H1 (cell line): ENCODE results near the gene S100A8. TPM values are rescaled to one million over a fixed set of nuclear protein-coding genes. Genes with fewer than 3 reads are reported as not detected.

Experiments used
- CTCF ChIA-PET: fragments of 300-600 bp; sonication (Branson Sonifier 250); formaldehyde crosslinking; loops from one replicate; lab custom pipeline; 2021; ENCODE audit not compliant: partially characterized antibody; lab: Charles Lee
- POLR2A ChIA-PET: fragments of 300-600 bp; sonication (Branson Sonifier 250); formaldehyde crosslinking; loops from one replicate; lab custom pipeline; 2021; ENCODE audit warnings: inconsistent platforms; ENCODE audit not compliant: partially characterized antibody; lab: Charles Lee
- DNase-seq, 2 experiments: peaks; one replicate each; pipeline versions ENCODE4 v3.0.0 to v3.0.0-alpha.2; 2010 to 2022; ENCODE audit warnings: low spot score in 2 of 2, low read depth in 1 of 2, mixed read lengths in 1 of 2
- FAIRE-seq: peaks from 2 replicates; lab custom pipeline; 2011; peaks lifted over from hg19 to GRCh38; lab: Jason Lieb, UNC
- H2AFZ ChIP-seq: 2 replicates; pipeline ENCODE4 v1.8.1; 2012; ENCODE audit warnings: low read length, inconsistent platforms
- H2AK5ac ChIP-seq: 2 replicates; pipeline ENCODE4 v1.6.1; 2013; ENCODE audit warnings: low read depth, low read length
- H2BK120ac ChIP-seq: replicated peaks from 2 replicates; pipeline ENCODE3; 2013; ENCODE audit warnings: low read depth, low read length, inconsistent platforms
- H2BK12ac ChIP-seq: 2 replicates; pipeline ENCODE4 v1.6.1; 2013; ENCODE audit warnings: low read depth, low read length
- H2BK15ac ChIP-seq: 2 replicates; pipeline ENCODE4 v1.6.1; 2013; ENCODE audit warnings: low read length
- H2BK20ac ChIP-seq: 2 replicates; pipeline ENCODE4 v1.6.1; 2013; ENCODE audit warnings: low read length
- H2BK5ac ChIP-seq: 2 replicates; pipeline ENCODE4 v1.6.1; 2013; ENCODE audit warnings: low read depth, low read length
- H3K14ac ChIP-seq: 2 replicates; pipeline ENCODE4 v1.6.1; 2013; ENCODE audit warnings: inconsistent platforms; ENCODE audit not compliant: insufficient read length
- H3K18ac ChIP-seq: 2 replicates; pipeline ENCODE4 v1.6.1; 2013; ENCODE audit warnings: low read length; ENCODE audit errors: extremely low read depth
- H3K23ac ChIP-seq: 2 replicates; pipeline ENCODE4 v1.6.1; 2013; ENCODE audit warnings: inconsistent platforms; ENCODE audit not compliant: insufficient read length
- H3K23me2 ChIP-seq: 2 replicates; pipeline ENCODE4 v1.6.1; 2013; ENCODE audit warnings: low read depth, low read length
- H3K27ac ChIP-seq: 2 replicates; pipeline ENCODE4 v1.6.1; 2011; ENCODE audit warnings: low read depth, low read length, inconsistent platforms
- H3K27me3 ChIP-seq, 4 experiments: replicated peaks in 1 of 4; 1 replicate in 1 of 4; 2 replicates in 3 of 4; pipeline versions ENCODE4 v1.6.1 to v1.8.1; 2011 to 2013; ENCODE audit warnings: low read length in 3 of 4, mild to moderate bottlenecking in 3 of 4, inconsistent platforms in 2 of 4, mixed read lengths in 2 of 4, moderate library complexity in 1 of 4; ENCODE audit not compliant: control insufficient read depth in 3 of 4, insufficient read depth in 3 of 4; ENCODE audit errors: extremely low read depth in 1 of 4
- H3K36me3 ChIP-seq, 4 experiments: 2 replicates each; pipeline versions ENCODE4 v1.6.1 to v1.8.1; 2011 to 2013; ENCODE audit warnings: mild to moderate bottlenecking in 4 of 4, low read length in 3 of 4, moderate library complexity in 2 of 4, control low read depth in 1 of 4, inconsistent platforms in 1 of 4; ENCODE audit not compliant: insufficient read depth in 4 of 4, control insufficient read depth in 2 of 4
- H3K4ac ChIP-seq: replicated peaks from 2 replicates; pipeline ENCODE3; 2013; ENCODE audit warnings: low read length, low read depth, mixed read lengths, inconsistent platforms; ENCODE audit not compliant: insufficient read length
- H3K4me1 ChIP-seq, 4 experiments: replicated peaks in 1 of 4; 1 replicate in 1 of 4; 2 replicates in 3 of 4; pipeline versions ENCODE4 v1.6.1 to v1.8.1; 2011 to 2013; ENCODE audit warnings: low read length in 3 of 4, inconsistent platforms in 2 of 4, mixed read lengths in 1 of 4; ENCODE audit not compliant: insufficient read depth in 4 of 4, control insufficient read depth in 3 of 4
- H3K4me2 ChIP-seq, 2 experiments: 2 replicates each; pipeline versions ENCODE4 v1.6.1 to v1.8.1; 2011 to 2013; ENCODE audit warnings: low read depth in 2 of 2, low read length in 2 of 2, control low read depth in 1 of 2, inconsistent platforms in 1 of 2, mild to moderate bottlenecking in 1 of 2; ENCODE audit not compliant: insufficient read depth in 1 of 2
- H3K4me3 ChIP-seq, 4 experiments: fragments of 200-600, 300-600 bp in 1 of 4; sonication (generic), shearing (Covaris generic), sonication (Bioruptor Twin) in 1 of 4; 2 replicates each; pipeline versions ENCODE4 v1.5.1 to v1.8.1; 2011 to 2016; ENCODE audit warnings: low read length in 4 of 4, low read depth in 3 of 4, control low read depth in 2 of 4, inconsistent platforms in 2 of 4, mild to moderate bottlenecking in 2 of 4, mixed read lengths in 1 of 4, moderate library complexity in 1 of 4; ENCODE audit not compliant: insufficient read depth in 2 of 4; ENCODE audit errors: extremely low read depth in 1 of 4
- H3K56ac ChIP-seq: replicated peaks from 2 replicates; pipeline ENCODE3; 2013; ENCODE audit warnings: low read depth, mild to moderate bottlenecking, mixed read lengths, low read length, inconsistent platforms; ENCODE audit not compliant: insufficient read length
- H3K79me1 ChIP-seq: 2 replicates; pipeline ENCODE4 v1.6.1; 2013; ENCODE audit warnings: low read depth, low read length, control low read depth
- H3K79me2 ChIP-seq, 2 experiments: 2 replicates each; pipeline versions ENCODE4 v1.6.1 to v1.8.1; 2012 to 2013; ENCODE audit warnings: low read length in 2 of 2, mild to moderate bottlenecking in 2 of 2, inconsistent platforms in 1 of 2; ENCODE audit not compliant: insufficient read depth in 2 of 2, control insufficient read depth in 1 of 2
- H3K9ac ChIP-seq, 4 experiments: replicated peaks in 1 of 4; 1 replicate in 1 of 4; 2 replicates in 3 of 4; pipeline versions ENCODE4 v1.6.1 to v1.8.1; 2011 to 2013; ENCODE audit warnings: low read depth in 3 of 4, low read length in 3 of 4, control low read depth in 2 of 4, mild to moderate bottlenecking in 2 of 4, moderate library complexity in 2 of 4, inconsistent platforms in 1 of 4; ENCODE audit errors: extremely low read depth in 1 of 4
- H3K9me3 ChIP-seq, 2 experiments: 2 replicates each; pipeline versions ENCODE4 v1.6.1 to v1.8.1; 2012 to 2013; ENCODE audit warnings: mild to moderate bottlenecking in 2 of 2, moderate library complexity in 2 of 2, control low read depth in 1 of 2, inconsistent platforms in 1 of 2, low read depth in 1 of 2, low read length in 1 of 2, mixed read lengths in 1 of 2; ENCODE audit not compliant: insufficient read depth in 2 of 2
- H4K20me1 ChIP-seq, 2 experiments: replicated peaks in 1 of 2; 2 replicates each; pipeline versions ENCODE3 to v1.8.1; 2011 to 2013; ENCODE audit warnings: inconsistent platforms in 2 of 2, low read length in 2 of 2, mild to moderate bottlenecking in 1 of 2; ENCODE audit not compliant: insufficient read depth in 2 of 2, control insufficient read depth in 1 of 2
- H4K5ac ChIP-seq: 2 replicates; pipeline ENCODE4 v1.6.1; 2013; ENCODE audit warnings: low read length, low read depth, mixed read lengths, inconsistent platforms; ENCODE audit not compliant: insufficient read length
- H4K8ac ChIP-seq: 2 replicates; pipeline ENCODE4 v1.8.0; 2013; ENCODE audit warnings: mild to moderate bottlenecking, moderate library complexity, low read length, inconsistent platforms; ENCODE audit not compliant: insufficient read depth; ENCODE audit errors: extremely low read depth
- H4K91ac ChIP-seq: replicated peaks from 2 replicates; pipeline ENCODE3; 2013; ENCODE audit warnings: low read length, mixed read lengths, inconsistent platforms; ENCODE audit not compliant: insufficient read length
- EP300 ChIP-seq, 2 experiments: IDR thresholded peaks; 1 replicate in 1 of 2; 2 replicates in 1 of 2; pipeline ENCODE4 v1.6.1; 2011 to 2012; ENCODE audit warnings: low read depth in 2 of 2, low read length in 2 of 2, mild to moderate bottlenecking in 2 of 2, borderline replicate concordance in 1 of 2, inconsistent platforms in 1 of 2, moderate library complexity in 1 of 2
- GTF2F1 ChIP-seq: IDR thresholded peaks from 2 replicates; pipeline ENCODE4 v1.6.1; 2012; ENCODE audit warnings: low read depth, low read length, improper control_type of control experiment, borderline replicate concordance
- SP4 ChIP-seq: IDR thresholded peaks from 2 replicates; pipeline ENCODE4 v1.6.1; 2012; ENCODE audit warnings: low read length, inconsistent platforms
- USF2 ChIP-seq: IDR thresholded peaks from 2 replicates; pipeline ENCODE4 v1.6.1; 2011; ENCODE audit warnings: low read length, improper control_type of control experiment
- YY1 ChIP-seq: IDR thresholded peaks from 2 replicates; pipeline ENCODE4 v1.6.1; 2011; ENCODE audit warnings: low read depth, mild to moderate bottlenecking, low read length
- WGBS, 2 experiments: shearing (Covaris generic) in 1 of 2; methylation state at CpG; one replicate each; pipeline versions ENCODE4 v1.1.6 to v1.1.7; 2013 to 2015; ENCODE audit warnings: low lambda C conversion rate in 2 of 2, mixed read lengths in 2 of 2, inconsistent platforms in 1 of 2, low coverage in 1 of 2, missing lambda C conversion rate in 1 of 2; ENCODE audit not compliant: insufficient replicate concordance in 2 of 2, insufficient coverage in 1 of 2, insufficient read length in 1 of 2; ENCODE audit errors: extremely low coverage in 1 of 2, missing lambda C conversion rate in 1 of 2; 5-methylcytosine and 5-hydroxymethylcytosine counted together
- polyA plus RNA-seq, 7 experiments: library from polyadenylated mRNA; depleted of rRNA in 3 of 7; stranded (reverse) in 5 of 7; unstranded in 2 of 7; fragments of >200 nt in 5 of 7; fragments of 200-250 nt in 2 of 7; gene quantifications; 1 replicate in 5 of 7; 2 replicates in 1 of 7; 4 replicates in 1 of 7; pipeline versions ENCODE4 v1.2.1 to v1.2.3, GENCODE V29; 2011 to 2013; ENCODE audit warnings: missing spikeins in 2 of 7, mixed read lengths in 2 of 7
- total RNA-seq: library from RNA; stranded (reverse); fragmentation: NEBNext Ultra II Directional; extraction: Animal tissue kit (Norgen Biotek cat#: 25700); gene quantifications from 2 replicates; pipeline ENCODE4 v1.2.1, GENCODE V29; 2021

The S100A8 gene
- total and polyA plus RNA-seq, 2 of the 8 experiments (the other 6 are each of a cell fraction or from before 2014, with no cell fraction given): not detected

GRCh38 chr1:153403421-153404085 lies 12.7 kb upstream of the S100A8 start:
- Histone ChIP-seq H3K23ac (no peak overlapping the region), H3K9ac (no peak overlapping the region), H3K23me2 (no peaks in the 10 kb centered on the region; the same call in 1 of the 2 replicates), H3K18ac (no peak overlapping the region), H3K14ac (no peak overlapping the region), H2BK12ac (peak overlapping the region; percentile 19; the same call in 1 of the 2 replicates), H3K4ac (no peak overlapping the region), H4K91ac (no peak overlapping the region), H3K56ac (no peak overlapping the region), H2BK15ac (no peak overlapping the region), H3K27ac (no peak overlapping the region), H2AFZ (no peak overlapping the region), H3K9me3 (peaks cover 2 to 3% of the 10 kb centered on the region in 2 experiments; a peak in 1 of 4 replicates), H4K20me1 (no peaks in the 10 kb centered on the region), H3K4me3 (no peak overlapping the region), H3K79me1 (no peaks in the 10 kb centered on the region), H2BK120ac (no peak overlapping the region), H4K5ac (no peak overlapping the region), H3K4me1 (no peaks in the 10 kb centered on the region; a peak in 1 of 7 replicates), H3K4me2 (no peak overlapping the region), H2BK20ac (no peak overlapping the region), H3K36me3 (no peaks in the 10 kb centered on the region), H3K79me2 (no peaks in the 10 kb centered on the region), H4K8ac (no peak overlapping the region), H3K27me3 (peaks cover 0 to 11% (median 8%) of the 10 kb centered on the region in 4 experiments; a peak in 6 of 7 replicates), H2BK5ac (no peak overlapping the region; the same call in 1 of the 2 replicates), H2AK5ac (no peak overlapping the region)
- CTCF ChIA-PET: interaction anchor here (0.8 to 4.7 kb wide), 13 partner anchors 8 to 165 kb away, joined by 3 to 50 read pairs (median 5); partner anchors contain the start of gene S100A9
- TF ChIP-seq USF2 (no peak), YY1 (no peak), GTF2F1 (no peak), SP4 (no peak), EP300 (IDR thresholded peaks at IDR 0.05; ENCODE audit: borderline replicate concordance in 1 of 2, low read depth in 2 of 2, low read length in 2 of 2) (no peak)
- FAIRE-seq (no peak), DNase-seq (peak in 1 of 2 experiments; percentile 28)
- POLR2A ChIA-PET: interaction anchor here (1.2 kb wide), 1 partner anchor 51 kb away, joined by 4 read pairs; no protein-coding TSS in a partner anchor
- 89% methylated on average over 11 of the region's 11 CpGs; no CpG with 5 or more reads in 1 of the 2 experiments for WGBS, 2 experiments
